22Rv1 (cell line): Measurements from ENCODE around the gene DDI1.

ENCODE experiments used
- CTCF ChIP-seq: fragments of 450-650 bp; IDR thresholded peaks from 2 replicates; pipeline ENCODE4 v1.5.1; 2017; ENCODE audit warnings: mild to moderate bottlenecking
- ZFX ChIP-seq: fragments of 450-650 bp; IDR thresholded peaks from 2 replicates; pipeline ENCODE4 v1.6.1; 2017; ENCODE audit warnings: antibody characterized with exemption, borderline replicate concordance

GRCh38 chr11:104028476-104029263, 7.8 kb upstream of the DDI1 start:
- TF ChIP-seq CTCF, result no peak
- no peak for TF ChIP-seq ZFX
